HEK293 (cell line): ENCODE measurements around the gene UBXN1.

Experiments used
- BCL11B ChIP-seq: fragments of 450-650 bp; formaldehyde crosslinking; IDR thresholded peaks from 2 replicates; pipeline ENCODE4 v1.5.1; 2016; ENCODE audit warnings: low read depth, missing biosample characterization, missing genetic modification characterization
- HOXD13 ChIP-seq: sonication (generic); formaldehyde crosslinking; IDR thresholded peaks from 2 replicates; pipeline ENCODE4 v1.8.0; 2022; ENCODE audit warnings: missing genetic modification reagents, borderline replicate concordance
- PATZ1 ChIP-seq: fragments of 450-650 bp; formaldehyde crosslinking; IDR thresholded peaks from 2 replicates; pipeline ENCODE4 v1.5.1; 2016; ENCODE audit warnings: missing biosample characterization, missing genetic modification characterization
- PRDM10 ChIP-seq: fragments of 450-650 bp; formaldehyde crosslinking; IDR thresholded peaks from 2 replicates; pipeline ENCODE4 v1.5.1; 2016; ENCODE audit warnings: missing biosample characterization, missing genetic modification characterization
- PRDM4 ChIP-seq: fragments of 450-650 bp; formaldehyde crosslinking; IDR thresholded peaks from 2 replicates; pipeline ENCODE4 v1.5.1; 2017; ENCODE audit warnings: missing biosample characterization, missing genetic modification characterization
- ZBTB17 ChIP-seq: fragments of 450-650 bp; formaldehyde crosslinking; IDR thresholded peaks from 2 replicates; pipeline ENCODE4 v1.5.1; 2016; ENCODE audit warnings: missing biosample characterization, missing genetic modification characterization
- ZBTB26 ChIP-seq: fragments of 450-650 bp; formaldehyde crosslinking; optimal IDR thresholded peaks from 2 replicates; pipeline ENCODE3; 2016; ENCODE audit warnings: missing biosample characterization, mild to moderate bottlenecking, missing genetic modification characterization
- ZFP3 ChIP-seq: fragments of 450-650 bp; formaldehyde crosslinking; IDR thresholded peaks from 2 replicates; pipeline ENCODE4 v1.5.1; 2016; ENCODE audit warnings: low read depth, missing biosample characterization, missing genetic modification characterization
- ZFP69B ChIP-seq: fragments of 450-650 bp; formaldehyde crosslinking; IDR thresholded peaks from 2 replicates; pipeline ENCODE4 v1.5.1; 2016; ENCODE audit warnings: missing biosample characterization, missing genetic modification characterization
- ZNF114 ChIP-seq: fragments of 450-650 bp; formaldehyde crosslinking; IDR thresholded peaks from 2 replicates; pipeline ENCODE4 v1.5.0; 2017; ENCODE audit warnings: missing biosample characterization, missing genetic modification characterization
- ZNF175 ChIP-seq: fragments of 450-650 bp; formaldehyde crosslinking; IDR thresholded peaks from 2 replicates; pipeline ENCODE4 v1.5.1; 2016; ENCODE audit warnings: missing biosample characterization, missing genetic modification characterization
- ZNF2 ChIP-seq: fragments of 450-650 bp; formaldehyde crosslinking; IDR thresholded peaks from 2 replicates; pipeline ENCODE4 v1.5.1; 2016; ENCODE audit warnings: missing biosample characterization, missing genetic modification characterization
- ZNF280C ChIP-seq: fragments of 450-650 bp; formaldehyde crosslinking; IDR thresholded peaks from 2 replicates; pipeline ENCODE4 v1.5.1; 2016; ENCODE audit warnings: missing biosample characterization, missing genetic modification characterization
- ZNF280D ChIP-seq: fragments of 450-650 bp; formaldehyde crosslinking; IDR thresholded peaks from 2 replicates; pipeline ENCODE4 v1.5.1; 2016; ENCODE audit warnings: missing biosample characterization, missing genetic modification characterization
- ZNF366 ChIP-seq: fragments of 450-650 bp; formaldehyde crosslinking; conservative IDR thresholded peaks from 2 replicates; pipeline ENCODE4 v1.5.1; 2016; ENCODE audit warnings: missing biosample characterization, missing genetic modification characterization
- ZNF37A ChIP-seq: fragments of 450-650 bp; IDR thresholded peaks from 2 replicates; pipeline ENCODE4 v1.5.1; 2018; ENCODE audit warnings: missing biosample characterization, missing genetic modification characterization
- ZNF426 ChIP-seq: fragments of 450-650 bp; formaldehyde crosslinking; IDR thresholded peaks from 2 replicates; pipeline ENCODE4 v1.5.1; 2017; ENCODE audit warnings: missing biosample characterization, missing genetic modification characterization, mild to moderate bottlenecking, inconsistent platforms, moderate library complexity
- ZNF488 ChIP-seq: fragments of 450-650 bp; formaldehyde crosslinking; IDR thresholded peaks from 2 replicates; pipeline ENCODE4 v1.5.1; 2016; ENCODE audit warnings: missing biosample characterization, missing genetic modification characterization
- ZNF501 ChIP-seq: fragments of 450-650 bp; formaldehyde crosslinking; IDR thresholded peaks from 2 replicates; pipeline ENCODE4 v1.5.1; 2016; ENCODE audit warnings: missing biosample characterization, missing genetic modification characterization
- ZNF558 ChIP-seq: fragments of 450-650 bp; formaldehyde crosslinking; IDR thresholded peaks from 2 replicates; pipeline ENCODE4 v1.5.1; 2016; ENCODE audit warnings: missing biosample characterization, missing genetic modification characterization
- ZNF571 ChIP-seq: fragments of 450-650 bp; formaldehyde crosslinking; IDR thresholded peaks from 2 replicates; pipeline ENCODE4 v1.5.0; 2017; ENCODE audit warnings: missing biosample characterization, missing genetic modification characterization
- ZNF623 ChIP-seq: fragments of 450-650 bp; formaldehyde crosslinking; IDR thresholded peaks from 2 replicates; pipeline ENCODE4 v1.5.1; 2016; ENCODE audit warnings: missing biosample characterization, missing genetic modification characterization
- ZNF626 ChIP-seq: fragments of 450-650 bp; sonication (Bioruptor Pico); formaldehyde crosslinking; IDR thresholded peaks from 2 replicates; pipeline ENCODE4 v1.5.1; 2018; ENCODE audit warnings: missing biosample characterization, missing genetic modification characterization, inconsistent platforms
- ZNF701 ChIP-seq: fragments of 450-650 bp; formaldehyde crosslinking; IDR thresholded peaks from 2 replicates; pipeline ENCODE4 v1.5.1; 2016; ENCODE audit warnings: missing biosample characterization, missing genetic modification characterization
- ZNF776 ChIP-seq: fragments of 450-650 bp; formaldehyde crosslinking; IDR thresholded peaks from 2 replicates; pipeline ENCODE4 v1.5.0; 2017; ENCODE audit warnings: missing biosample characterization, missing genetic modification characterization, borderline replicate concordance

The UBXN1 gene

GRCh38 chr11:62671236-62671607 is 7.7 kb downstream of the UBXN1 start (continued):
- TF ChIP-seq ZNF280D (tag by site-specific recombination) (0 out of 2 replicates have a peak, but pooled peaks have one; percentile 23), ZBTB17 (tag by site-specific recombination) (peak; percentile 89), ZNF571 (no peak), ZFP3 (tag by site-specific recombination) (no peak), ZNF37A (tag by site-specific recombination) (no peak), ZNF2 (tag by site-specific recombination) (0 out of 2 replicates have a peak, but pooled peaks have one; percentile 29), ZNF626 (tag by site-specific recombination) (no peak), ZNF114 (tag by site-specific recombination) (no peak), HOXD13 (no peak), ZNF175 (tag by site-specific recombination) (no peak), PRDM10 (peak; percentile 83), ZFP69B (tag by site-specific recombination) (peak; percentile 14; the same call in 1 of the 2 replicates), ZNF426 (tag by site-specific recombination) (no peak), ZNF366 (tag by site-specific recombination) (no peak), PRDM4 (tag by site-specific recombination) (peak; percentile 23; the same call in 1 of the 2 replicates), ZNF558 (tag by site-specific recombination) (0 out of 2 replicates have a peak, but pooled peaks have one; percentile 49), ZNF776 (no peak), ZNF280C (tag by site-specific recombination) (no peak), ZBTB26 (tag by site-specific recombination) (no peak), ZNF488 (tag by site-specific recombination) (no peak), ZNF623 (tag by site-specific recombination) (no peak), BCL11B (no peak), PATZ1 (tag by site-specific recombination) (no peak), ZNF501 (peak; percentile 78; the same call in 1 of the 2 replicates), ZNF701 (tag by site-specific recombination) (no peak)
